HepG2 (cell line): ENCODE measurements around the gene NEK11.

Experiments used
- CHD2 ChIP-seq: IDR thresholded peaks from 2 replicates; pipeline ENCODE4 v1.6.1; 2011; ENCODE audit warnings: low read depth, low read length, improper control_type of control experiment
- SOX6 ChIP-seq, 2 experiments: fragments of 450-650 bp in 1 of 2; sonication (generic) in 1 of 2; formaldehyde crosslinking in 1 of 2; IDR thresholded peaks; 2 replicates each; pipeline versions ENCODE4 v1.4.0 to v1.6.1; 2017 to 2020; ENCODE audit warnings: antibody characterized with exemption in 1 of 2, mild to moderate bottlenecking in 1 of 2, missing genetic modification reagents in 1 of 2
- ZNF350 ChIP-seq: sonication (generic); formaldehyde crosslinking; IDR thresholded peaks from 2 replicates; pipeline ENCODE4 v1.4.0; 2020; ENCODE audit warnings: mild to moderate bottlenecking, low read depth, missing genetic modification reagents, borderline replicate concordance

GRCh38 chr3:130997289-130997688, 29.4 kb upstream of the NEK11 start:
- TF ChIP-seq CHD2, result no peak
- no peak for TF ChIP-seq ZNF350 (CRISPR knock-in tag)
- no peak for TF ChIP-seq SOX6 (IDR thresholded peaks at IDR 0.05)
- TF ChIP-seq SOX6 (CRISPR knock-in tag; IDR thresholded peaks at IDR 0.05), result no peak
